GM12878 (cell line): ENCODE data around the gene ALDH1L2. TPM values are rescaled to one million over a fixed set of nuclear protein-coding genes. Genes with fewer than 3 reads are reported as not detected.

Source experiments
- ATAC-seq: fragments of 200-7000 bp; cut with Tn5 transposase; 3 replicates; pipeline ENCODE4 v1.9.1; 2020; ENCODE audit warnings: mild to moderate bottlenecking, moderate library complexity
- BruUV-seq: library from RNA; stranded (reverse); fragments of 400-500 nt; replicated peaks from 2 replicates; lab custom pipeline; 2021; lab: Mats Ljungman, UMichigan
- CTCF ChIA-PET: fragments of 300-600 bp; sonication (Branson Sonifier 250); formaldehyde crosslinking; extraction: SDS; loops from one replicate; lab custom pipeline; 2021; ENCODE audit warnings: inconsistent platforms; lab: Yijun Ruan, JAX
- POLR2A ChIA-PET: fragments of 350-600 bp; formaldehyde crosslinking; extraction: SDS; loops from one replicate; lab custom pipeline; 2021; ENCODE audit warnings: inconsistent platforms; lab: Charles Lee
- RAD21 ChIA-PET: fragments of 300-600 bp; sonication (Branson Sonifier 250); formaldehyde crosslinking; loops from one replicate; lab custom pipeline; 2023; ENCODE audit warnings: antibody characterized with exemption; ENCODE audit not compliant: unreplicated experiment; lab: Charles Lee
- SMC1A ChIA-PET: fragments of 300-600 bp; sonication (Branson Sonifier 250); formaldehyde crosslinking; loops from one replicate; lab custom pipeline; 2023; ENCODE audit not compliant: unreplicated experiment, uncharacterized antibody; lab: Charles Lee
- DNase-seq: peaks from one replicate; pipeline ENCODE4 v3.0.0-alpha.2; 2011; ENCODE audit warnings: low read depth, low spot score
- FAIRE-seq: peaks from 3 replicates; lab custom pipeline; 2011; peaks lifted over from hg19 to GRCh38; lab: Jason Lieb, UNC
- H2AFZ ChIP-seq: 2 replicates; pipeline ENCODE4 v1.6.0; 2011; ENCODE audit warnings: low read depth, low read length, control low read depth; ENCODE audit not compliant: control insufficient read depth
- H3K27ac ChIP-seq: 2 replicates; pipeline ENCODE4 v1.5.1; 2011; ENCODE audit warnings: control low read depth; ENCODE audit not compliant: control insufficient read depth, insufficient read depth
- H3K27me3 ChIP-seq, 2 experiments: replicated peaks in 1 of 2; 2 replicates each; pipeline versions ENCODE4 v1.6.0 to v1.6.1; 2011; ENCODE audit warnings: low read length in 1 of 2; ENCODE audit not compliant: control insufficient read depth in 2 of 2, insufficient read depth in 2 of 2
- H3K36me3 ChIP-seq, 2 experiments: 2 replicates each; pipeline ENCODE4 v1.5.1; 2011; ENCODE audit warnings: low read length in 1 of 2; ENCODE audit not compliant: control insufficient read depth in 2 of 2, insufficient read depth in 2 of 2
- H3K4me1 ChIP-seq: 2 replicates; pipeline ENCODE4 v1.6.1; 2011; ENCODE audit warnings: mild to moderate bottlenecking, low read length, moderate library complexity, mixed read lengths; ENCODE audit not compliant: control insufficient read depth, insufficient read depth
- H3K4me2 ChIP-seq: 2 replicates; pipeline ENCODE4 v1.6.0; 2011; ENCODE audit warnings: control low read depth; ENCODE audit not compliant: control insufficient read depth, insufficient read depth
- H3K4me3 ChIP-seq: fragments of 200-600 bp; sonication (generic); 2 replicates; pipeline ENCODE4 v1.5.1; 2016
- H3K79me2 ChIP-seq: 2 replicates; pipeline ENCODE4 v1.6.0; 2011; ENCODE audit warnings: low read length; ENCODE audit not compliant: control insufficient read depth, insufficient read depth
- H3K9ac ChIP-seq: 2 replicates; pipeline ENCODE4 v1.8.0; 2011; ENCODE audit warnings: low read length, control low read depth, mixed read lengths; ENCODE audit not compliant: control insufficient read depth, insufficient read depth
- H3K9me3 ChIP-seq: replicated peaks from 3 replicates; pipeline ENCODE4 v1.5.1; 2011; ENCODE audit warnings: mild to moderate bottlenecking, low read length; ENCODE audit not compliant: control insufficient read depth, insufficient read depth
- H4K20me1 ChIP-seq: 2 replicates; pipeline ENCODE4 v1.6.0; 2011; ENCODE audit not compliant: control insufficient read depth, insufficient read depth
- BHLHE40 ChIP-seq, 2 experiments: fragments of 450-650 bp in 1 of 2; IDR thresholded peaks; 2 replicates each; pipeline ENCODE4 v1.6.1; 2011 to 2017; ENCODE audit warnings: low read depth in 2 of 2, borderline replicate concordance in 1 of 2, improper control_type of control experiment in 1 of 2, low read length in 1 of 2, mild to moderate bottlenecking in 1 of 2
- FOXM1 ChIP-seq: IDR thresholded peaks from 2 replicates; pipeline ENCODE4 v1.6.1; 2012; ENCODE audit warnings: low read depth, mild to moderate bottlenecking, inconsistent platforms, low read length, moderate library complexity
- IKZF1 ChIP-seq: fragments of 450-650 bp; conservative IDR thresholded peaks from 2 replicates; pipeline ENCODE4 v1.6.1; 2017; ENCODE audit warnings: antibody characterized with exemption, mild to moderate bottlenecking
- IRF4 ChIP-seq: IDR thresholded peaks from 2 replicates; pipeline ENCODE4 v1.6.1; 2011; ENCODE audit warnings: low read depth, low read length
- MYC ChIP-seq: IDR thresholded peaks from 2 replicates; pipeline ENCODE4 v1.6.1; 2011; ENCODE audit warnings: mild to moderate bottlenecking, low read length, moderate library complexity, inconsistent platforms; ENCODE audit not compliant: insufficient read depth, insufficient replicate concordance, insufficient read length, severe bottlenecking
- NR2F1 ChIP-seq: fragments of 450-650 bp; conservative IDR thresholded peaks from 2 replicates; pipeline ENCODE4 v1.6.1; 2017; ENCODE audit warnings: mild to moderate bottlenecking
- RAD21 ChIP-seq: IDR thresholded peaks from 2 replicates; pipeline ENCODE4 v1.6.1; 2011; ENCODE audit warnings: mild to moderate bottlenecking, low read depth, low read length, moderate library complexity; ENCODE audit not compliant: insufficient read depth
- RB1 ChIP-seq: fragments of 450-650 bp; formaldehyde crosslinking; IDR thresholded peaks from 2 replicates; pipeline ENCODE4 v1.6.1; 2017; ENCODE audit warnings: mild to moderate bottlenecking, borderline replicate concordance
- RUNX3 ChIP-seq: IDR thresholded peaks from 2 replicates; pipeline ENCODE4 v1.6.1; 2012; ENCODE audit warnings: low read length, inconsistent platforms
- SMARCA5 ChIP-seq: fragments of 450-650 bp; IDR thresholded peaks from 2 replicates; pipeline ENCODE4 v1.6.1; 2017; ENCODE audit warnings: mild to moderate bottlenecking
- SMC3 ChIP-seq: IDR thresholded peaks from 2 replicates; pipeline ENCODE4 v1.6.1; 2011; ENCODE audit warnings: low read length, improper control_type of control experiment, borderline replicate concordance
- TCF7 ChIP-seq: IDR thresholded peaks from 2 replicates; pipeline ENCODE4 v1.6.1; 2014; ENCODE audit warnings: antibody characterized with exemption, borderline replicate concordance
- YY1 ChIP-seq: IDR thresholded peaks from 2 replicates; pipeline ENCODE4 v1.6.1; 2011; ENCODE audit warnings: low read depth, mild to moderate bottlenecking, low read length
- WGBS: methylation state at CpG from one replicate; pipeline ENCODE4 v1.1.6; 2016; ENCODE audit warnings: low lambda C conversion rate; ENCODE audit not compliant: insufficient replicate concordance, insufficient coverage; ENCODE audit errors: missing lambda C conversion rate; 5-methylcytosine and 5-hydroxymethylcytosine counted together
- in situ Hi-C: fragments of 300-500 bp; cut with MboI; formaldehyde crosslinking; loops from 9 replicates; pipeline ENCODE4 v1.14.3; 2018; ENCODE audit warnings: mixed read lengths
- intact Hi-C: fragments of 100-400 bp; cut with micrococcal nuclease; formaldehyde crosslinking; loops from one replicate; pipeline ENCODE4 v1.14.2; 2022; ENCODE audit not compliant: unreplicated experiment
- polyA plus RNA-seq, 11 experiments: library from polyadenylated mRNA; depleted of rRNA in 4 of 11; unstranded in 6 of 11; stranded (reverse) in 5 of 11; fragments of >200 nt; fragmentation: Nextera tagmentation in 4 of 11; fragmentation: Illumina TruSeq in 1 of 11; extraction: Ambion mirVana in 4 of 11; extraction: Trizol in 1 of 11; gene quantifications; 1 replicate in 1 of 11; 2 replicates in 10 of 11; pipeline versions ENCODE4 v1.2.1 to v1.2.3, GENCODE V29; 2011 to 2016; ENCODE audit warnings: inconsistent platforms in 2 of 11, missing spikeins in 2 of 11, low read depth in 1 of 11
- total RNA-seq, 4 experiments: library from RNA; depleted of rRNA in 3 of 4; stranded (reverse); fragments of >200 nt in 3 of 4; fragmentation: Illumina TruSeq in 1 of 4; extraction: Trizol in 1 of 4; gene quantifications; 2 replicates each; pipeline versions ENCODE4 v1.2.1 to v1.2.3, GENCODE V29; 2013 to 2021
- TF ChIP-seq, protein P1 (sequence below), 3 experiments: IDR thresholded peaks in 2 of 3; conservative IDR thresholded peaks in 1 of 3; 2 replicates each; pipeline ENCODE4 v1.5.1; 2011; ENCODE audit warnings: low read depth in 3 of 3, low read length in 3 of 3, mild to moderate bottlenecking in 3 of 3, control low read depth in 2 of 3, moderate library complexity in 2 of 3, inconsistent platforms in 1 of 3, mixed read lengths in 1 of 3; ENCODE audit not compliant: control insufficient read depth in 2 of 3, insufficient read depth in 1 of 3; ENCODE audit errors: extremely low read depth in 1 of 3
- TF ChIP-seq, protein P2 (sequence below): fragments of 450-650 bp; IDR thresholded peaks from 2 replicates; pipeline ENCODE4 v1.6.1; 2017; ENCODE audit warnings: mild to moderate bottlenecking, moderate library complexity

ALDH1L2 gene
- total and polyA plus RNA-seq, 10 of the 15 experiments (the other 5 are each of a cell fraction or from before 2014, with no cell fraction given) = 0.15 to 13.7 (median 8.5) TPM

DNA sequence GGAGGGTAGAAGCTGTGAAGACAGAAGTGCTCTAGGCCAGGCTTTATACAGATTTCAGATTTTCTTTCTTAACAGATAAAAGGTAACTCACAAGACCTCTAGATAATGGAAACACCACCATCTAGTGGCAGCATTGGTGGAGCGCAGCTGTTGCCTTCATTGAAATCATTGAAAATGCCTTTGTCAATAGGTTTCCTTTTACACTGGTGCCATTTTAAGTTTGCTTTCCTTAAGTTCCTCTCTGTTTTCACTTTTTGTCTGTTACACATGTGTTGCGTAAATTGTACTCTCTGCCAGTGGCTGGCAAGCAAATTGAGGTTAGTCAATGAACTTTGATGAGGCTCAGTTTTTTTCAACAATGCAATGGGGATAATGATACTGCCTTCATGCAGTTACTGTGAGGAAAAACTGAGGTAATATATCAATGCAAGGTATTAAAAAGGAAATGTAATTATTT is 31.1 kb downstream of the ALDH1L2 start:
- Histone ChIP-seq H2AFZ (peak overlapping the region; percentile 40), H3K4me2 (no peak overlapping the region), H3K9me3 (peaks cover 3% of the 10 kb centered on the region), H3K27me3 (no peaks in the 10 kb centered on the region), H3K36me3 (no peaks in the 10 kb centered on the region), H4K20me1 (no peaks in the 10 kb centered on the region), H3K27ac (no peak overlapping the region), H3K4me1 (peaks cover 8% of the 10 kb centered on the region), H3K4me3 (no peak overlapping the region), H3K79me2 (no peaks in the 10 kb centered on the region), H3K9ac (no peak overlapping the region)
- ATAC-seq = peak; percentile 96
- ChIA-PET RAD21 (interaction anchor here (0.6 to 8.2 kb wide), 22 partner anchors 15 to 854 kb away, joined by 3 to 73 read pairs (median 4); no protein-coding TSS in a partner anchor), POLR2A (interaction anchor here (0.6 to 1.4 kb wide), 3 partner anchors 167 to 671 kb away, joined by 4 to 6 read pairs (median 5); no protein-coding TSS in a partner anchor), SMC1A (interaction anchor here (0.6 to 9.1 kb wide), 34 partner anchors 8 to 850 kb away, joined by 3 to 93 read pairs (median 4); no protein-coding TSS in a partner anchor), CTCF (interaction anchor here (0.8 to 7.6 kb wide), 23 partner anchors 8 to 715 kb away, joined by 3 to 142 read pairs (median 4); partner anchors contain the start of gene CHST11)
- peak; percentile 97 for FAIRE-seq
- intact Hi-C loops (loop anchor here (1.0 to 10.0 kb wide), 9 partner anchors 66 to 851 kb away; partner anchors contain the start of genes CHST11 and NOPCHAP1), in situ Hi-C loops (loop anchor here (5.0 kb wide), 2 partner anchors 371 to 671 kb away; no protein-coding TSS in a partner anchor)
- 0% methylated on average over 2 of the region's 2 CpGs for WGBS
- no TSS peak for BruUV-seq
- TF ChIP-seq, protein P1, sequence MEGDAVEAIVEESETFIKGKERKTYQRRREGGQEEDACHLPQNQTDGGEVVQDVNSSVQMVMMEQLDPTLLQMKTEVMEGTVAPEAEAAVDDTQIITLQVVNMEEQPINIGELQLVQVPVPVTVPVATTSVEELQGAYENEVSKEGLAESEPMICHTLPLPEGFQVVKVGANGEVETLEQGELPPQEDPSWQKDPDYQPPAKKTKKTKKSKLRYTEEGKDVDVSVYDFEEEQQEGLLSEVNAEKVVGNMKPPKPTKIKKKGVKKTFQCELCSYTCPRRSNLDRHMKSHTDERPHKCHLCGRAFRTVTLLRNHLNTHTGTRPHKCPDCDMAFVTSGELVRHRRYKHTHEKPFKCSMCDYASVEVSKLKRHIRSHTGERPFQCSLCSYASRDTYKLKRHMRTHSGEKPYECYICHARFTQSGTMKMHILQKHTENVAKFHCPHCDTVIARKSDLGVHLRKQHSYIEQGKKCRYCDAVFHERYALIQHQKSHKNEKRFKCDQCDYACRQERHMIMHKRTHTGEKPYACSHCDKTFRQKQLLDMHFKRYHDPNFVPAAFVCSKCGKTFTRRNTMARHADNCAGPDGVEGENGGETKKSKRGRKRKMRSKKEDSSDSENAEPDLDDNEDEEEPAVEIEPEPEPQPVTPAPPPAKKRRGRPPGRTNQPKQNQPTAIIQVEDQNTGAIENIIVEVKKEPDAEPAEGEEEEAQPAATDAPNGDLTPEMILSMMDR (IDR thresholded peaks at IDR 0.05 in 2 of 3, conservative IDR thresholded peaks at IDR 0.05 in 1 of 3; ENCODE audit: control insufficient read depth in 2 of 3, extremely low read depth in 1 of 3, insufficient read depth in 1 of 3, low read depth in 3 of 3, low read length in 3 of 3) = peak; percentile 78 to 96 (median 94)
- TF ChIP-seq RUNX3 (peak; percentile 6; the same call in 1 of the 2 replicates), IKZF1 (no peak), IRF4 (0 out of 2 replicates have a peak, but pooled peaks have one; percentile 30), NR2F1 (no peak), BHLHE40 (IDR thresholded peaks at IDR 0.05; ENCODE audit: borderline replicate concordance in 1 of 2, low read depth in 2 of 2, low read length in 1 of 2) (0 out of 4 replicates have a peak, but pooled peaks of 1 of the 2 experiments have one; percentile 17), FOXM1 (peak; percentile 61; the same call in 1 of the 2 replicates), MYC (no peak), SMC3 (peak; percentile 97), TCF7 (peak; percentile 23; the same call in 1 of the 2 replicates), RAD21 (peak; percentile 99), RB1 (peak; percentile 69; the same call in 1 of the 2 replicates), YY1 (peak; percentile 70), SMARCA5 (peak; percentile 47; the same call in 1 of the 2 replicates)
- TF ChIP-seq, protein P2, sequence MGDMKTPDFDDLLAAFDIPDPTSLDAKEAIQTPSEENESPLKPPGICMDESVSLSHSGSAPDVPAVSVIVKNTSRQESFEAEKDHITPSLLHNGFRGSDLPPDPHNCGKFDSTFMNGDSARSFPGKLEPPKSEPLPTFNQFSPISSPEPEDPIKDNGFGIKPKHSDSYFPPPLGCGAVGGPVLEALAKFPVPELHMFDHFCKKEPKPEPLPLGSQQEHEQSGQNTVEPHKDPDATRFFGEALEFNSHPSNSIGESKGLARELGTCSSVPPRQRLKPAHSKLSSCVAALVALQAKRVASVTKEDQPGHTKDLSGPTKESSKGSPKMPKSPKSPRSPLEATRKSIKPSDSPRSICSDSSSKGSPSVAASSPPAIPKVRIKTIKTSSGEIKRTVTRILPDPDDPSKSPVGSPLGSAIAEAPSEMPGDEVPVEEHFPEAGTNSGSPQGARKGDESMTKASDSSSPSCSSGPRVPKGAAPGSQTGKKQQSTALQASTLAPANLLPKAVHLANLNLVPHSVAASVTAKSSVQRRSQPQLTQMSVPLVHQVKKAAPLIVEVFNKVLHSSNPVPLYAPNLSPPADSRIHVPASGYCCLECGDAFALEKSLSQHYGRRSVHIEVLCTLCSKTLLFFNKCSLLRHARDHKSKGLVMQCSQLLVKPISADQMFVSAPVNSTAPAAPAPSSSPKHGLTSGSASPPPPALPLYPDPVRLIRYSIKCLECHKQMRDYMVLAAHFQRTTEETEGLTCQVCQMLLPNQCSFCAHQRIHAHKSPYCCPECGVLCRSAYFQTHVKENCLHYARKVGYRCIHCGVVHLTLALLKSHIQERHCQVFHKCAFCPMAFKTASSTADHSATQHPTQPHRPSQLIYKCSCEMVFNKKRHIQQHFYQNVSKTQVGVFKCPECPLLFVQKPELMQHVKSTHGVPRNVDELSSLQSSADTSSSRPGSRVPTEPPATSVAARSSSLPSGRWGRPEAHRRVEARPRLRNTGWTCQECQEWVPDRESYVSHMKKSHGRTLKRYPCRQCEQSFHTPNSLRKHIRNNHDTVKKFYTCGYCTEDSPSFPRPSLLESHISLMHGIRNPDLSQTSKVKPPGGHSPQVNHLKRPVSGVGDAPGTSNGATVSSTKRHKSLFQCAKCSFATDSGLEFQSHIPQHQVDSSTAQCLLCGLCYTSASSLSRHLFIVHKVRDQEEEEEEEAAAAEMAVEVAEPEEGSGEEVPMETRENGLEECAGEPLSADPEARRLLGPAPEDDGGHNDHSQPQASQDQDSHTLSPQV = 0 out of 2 replicates have a peak, but pooled peaks have one; percentile 43
- DNase-seq = peak; percentile 79
